Activated T-cell treated with anti-CD3 and anti-CD28 coated beads, Interleukin-2, amount 50 U/mL, for 72 hours (primary cell): ENCODE results near the gene FBLN7. TPM values are rescaled to one million over a fixed set of nuclear protein-coding genes. Genes with fewer than 3 reads are reported as not detected.

Experiments
- ATAC-seq, 2 donors: fragments of 150-1000 bp; cut with Tn5 transposase; replicated peaks in 1 of 2; 2 replicates each; pipeline ENCODE4 v1.10.0; 2021; ENCODE audit warnings: moderate library complexity in 2 of 2, mild to moderate bottlenecking in 1 of 2
- DNase-seq, 2 donors: peaks; one replicate each; pipeline ENCODE4 v3.0.0; 2021 to 2022; ENCODE audit warnings: mixed read lengths in 1 of 2
- H3K27ac Mint-ChIP-seq: one replicate; pipeline ENCODE4 v1.8.0; 2022; ENCODE audit warnings: mild to moderate bottlenecking, moderate library complexity, mixed read lengths
- H3K27me3 Mint-ChIP-seq: one replicate; pipeline ENCODE4 v1.8.0; 2022; ENCODE audit warnings: low read depth, mixed read lengths
- H3K36me3 Mint-ChIP-seq, 2 donors: one replicate each; pipeline ENCODE4 v1.8.0; 2022; ENCODE audit warnings: mixed read lengths in 2 of 2, mild to moderate bottlenecking in 1 of 2; ENCODE audit not compliant: insufficient read depth in 2 of 2
- H3K4me1 Mint-ChIP-seq: one replicate; pipeline ENCODE4 v1.8.0; 2022; ENCODE audit warnings: low read depth, mixed read lengths
- H3K4me3 Mint-ChIP-seq, 2 donors: one replicate each; pipeline ENCODE4 v1.8.0; 2022; ENCODE audit warnings: mild to moderate bottlenecking in 2 of 2, mixed read lengths in 2 of 2, moderate library complexity in 2 of 2
- H3K9me3 Mint-ChIP-seq, 2 donors: one replicate each; pipeline ENCODE4 v1.8.0; 2022; ENCODE audit warnings: mixed read lengths in 2 of 2
- total RNA-seq, 2 donors: library from RNA; stranded (reverse); gene quantifications; one replicate each; pipeline ENCODE4 v1.2.3, GENCODE V29; 2022

The FBLN7 gene
- total RNA-seq, 2 donors from 2014 or later: 22.3 to 30.6 TPM

DNA sequence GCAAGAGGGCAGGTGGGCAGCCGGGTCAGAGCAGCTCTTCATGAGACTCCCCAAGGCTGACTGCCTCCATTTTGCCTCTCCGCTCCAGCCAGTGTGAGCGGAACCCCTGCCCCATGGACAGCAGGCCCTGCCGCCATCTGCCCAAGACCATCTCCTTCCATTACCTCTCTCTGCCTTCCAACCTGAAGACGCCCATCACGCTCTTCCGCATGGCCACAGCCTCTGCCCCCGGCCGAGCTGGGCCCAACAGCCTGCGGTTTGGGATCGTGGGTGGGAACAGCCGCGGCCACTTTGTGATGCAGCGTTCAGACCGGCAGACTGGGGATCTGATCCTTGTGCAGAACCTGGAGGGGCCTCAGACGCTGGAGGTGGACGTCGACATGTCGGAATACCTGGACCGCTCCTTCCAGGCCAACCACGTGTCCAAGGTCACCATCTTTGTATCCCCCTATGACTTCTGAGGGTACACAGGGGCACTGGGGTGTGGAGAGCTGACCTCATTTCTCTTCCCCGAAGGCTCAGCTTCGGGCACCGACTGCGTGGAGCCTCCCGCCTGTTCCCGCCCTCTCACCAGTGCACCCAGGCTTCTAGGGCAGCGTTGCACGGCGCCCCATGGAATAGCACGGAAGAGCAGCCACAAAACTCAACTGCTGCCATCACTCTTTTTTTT lies 49.0 kb downstream of the FBLN7 start:
- Mint-ChIP-seq H3K27ac (peak overlapping the region; percentile 96), H3K9me3 (peaks cover 0 to 2% of the 10 kb centered on the region in 2 donors), H3K27me3 (no peaks in the 10 kb centered on the region), H3K4me3 (peak overlapping the region; percentile 73 to 76), H3K36me3 (peaks cover 3 to 4% of the 10 kb centered on the region in 2 donors), H3K4me1 (peaks cover 92% of the 10 kb centered on the region)
- DNase-seq (peak in 1 of 2 donors; percentile 21), ATAC-seq (no peak)

DNA sequence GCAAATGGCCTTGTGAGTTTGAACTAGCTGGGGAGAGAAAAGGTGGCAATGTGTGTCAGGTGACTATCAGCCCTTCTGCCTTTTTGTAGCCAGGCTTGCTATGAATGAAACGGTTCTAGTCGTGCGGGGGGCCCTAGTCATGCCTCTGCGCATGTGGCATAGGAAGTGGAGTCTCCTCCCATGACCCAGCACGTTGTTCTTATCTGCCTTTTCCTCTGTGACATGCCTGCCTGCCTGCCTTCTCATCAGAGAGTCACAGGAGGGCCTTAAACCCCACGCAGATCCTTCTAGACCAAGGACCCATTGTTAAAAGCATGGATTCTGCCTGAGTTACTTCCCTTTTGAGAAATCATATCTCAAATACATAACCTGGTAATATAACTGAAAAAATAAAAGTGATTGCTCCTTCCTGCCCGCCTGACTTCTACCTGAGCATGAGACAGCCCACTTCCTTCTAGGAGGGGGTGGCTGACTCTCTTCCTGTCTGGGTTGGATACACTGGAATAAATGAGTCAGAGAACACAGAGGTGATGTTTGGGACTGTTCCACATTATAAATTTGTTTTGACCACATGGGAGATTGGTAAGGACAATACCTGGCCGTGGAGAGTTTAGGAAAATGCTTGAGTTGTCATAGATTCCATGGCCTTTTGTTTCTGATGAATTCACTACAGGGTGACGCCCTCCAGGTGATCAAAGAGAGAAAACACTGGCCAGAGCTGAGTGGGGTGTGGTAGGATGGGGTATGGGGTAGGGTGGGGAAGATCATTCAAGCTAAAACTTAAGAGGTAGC lies 49.8 kb downstream of the FBLN7 start:
- peak overlapping the region; percentile 73 to 76 for H3K4me3 Mint-ChIP-seq
- ATAC-seq (peak; percentile 85 to 87), DNase-seq (peak; percentile 77 to 82)
- peak overlapping the region; percentile 96 for H3K27ac Mint-ChIP-seq
- H3K4me1 Mint-ChIP-seq: peaks cover 91% of the 10 kb centered on the region
- no peaks in the 10 kb centered on the region for H3K27me3 Mint-ChIP-seq
- H3K9me3 Mint-ChIP-seq: peaks cover 0 to 2% of the 10 kb centered on the region in 2 donors
- peaks cover 4 to 5% of the 10 kb centered on the region in 2 donors for H3K36me3 Mint-ChIP-seq

DNA sequence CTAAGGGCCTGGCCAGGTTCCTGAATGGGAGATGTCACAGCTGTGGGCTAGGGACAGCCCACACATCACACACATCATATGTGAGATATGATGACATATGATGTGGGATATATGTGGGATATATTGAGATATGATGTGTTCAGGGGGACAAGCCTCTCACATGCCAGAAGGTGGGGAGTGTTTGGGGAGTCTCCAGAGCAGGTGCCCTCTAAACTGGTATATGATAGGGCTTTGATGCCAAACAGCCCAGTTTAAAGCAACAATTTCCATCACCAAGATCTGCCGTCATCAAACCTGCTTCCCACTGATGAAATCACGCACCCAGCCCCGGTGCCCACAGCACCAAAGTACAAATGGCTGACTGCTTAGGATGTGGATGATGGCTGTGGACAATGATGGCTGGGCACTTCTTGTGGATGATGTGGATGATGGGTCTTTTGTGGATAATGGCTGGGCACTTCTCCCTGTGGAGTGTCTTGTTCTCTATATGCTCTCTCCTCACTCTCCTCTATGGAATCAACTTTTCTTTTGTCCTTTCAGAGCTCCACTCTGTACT lies 50.9 kb downstream of the FBLN7 start:
- Mint-ChIP-seq H3K27ac (peak overlapping the region; percentile 96), H3K4me3 (peak overlapping the region; percentile 73 to 76), H3K9me3 (peaks cover 0 to 2% of the 10 kb centered on the region in 2 donors), H3K27me3 (no peaks in the 10 kb centered on the region), H3K4me1 (peaks cover 88% of the 10 kb centered on the region), H3K36me3 (peaks cover 4 to 5% of the 10 kb centered on the region in 2 donors)
- DNase-seq (peak in 1 of 2 donors; percentile 10), ATAC-seq (peak; percentile 11 to 12)

DNA sequence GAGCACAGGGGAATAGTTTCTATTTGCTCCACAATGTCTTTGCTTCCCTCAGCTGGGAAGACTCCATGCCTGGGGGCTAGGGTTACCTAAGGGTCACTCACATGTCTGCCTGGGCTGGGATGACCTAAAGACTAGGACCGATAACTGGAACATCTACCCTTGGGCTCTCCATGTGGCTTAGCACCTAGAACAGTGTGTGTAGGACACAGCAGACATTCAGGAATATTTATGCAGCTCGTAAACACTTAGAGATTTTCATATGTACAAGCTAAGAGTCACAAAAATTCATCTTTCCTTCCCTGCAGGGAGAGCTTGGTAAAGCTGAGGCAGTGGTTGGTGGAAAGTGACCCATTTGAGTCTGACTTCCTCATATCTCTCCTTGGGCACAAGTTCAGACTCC lies 55.8 kb downstream of the FBLN7 start:
- H3K27ac Mint-ChIP-seq: peak overlapping the region; percentile 43
- H3K4me3 Mint-ChIP-seq: peak overlapping the region in 1 of 2 donors; percentile 45
- H3K27me3 Mint-ChIP-seq: no peaks in the 10 kb centered on the region
- DNase-seq: no peak
- H3K4me1 Mint-ChIP-seq: peaks cover 61% of the 10 kb centered on the region
- peaks cover 0 to 7% of the 10 kb centered on the region in 2 donors for H3K36me3 Mint-ChIP-seq
- no peaks in the 10 kb centered on the region for H3K9me3 Mint-ChIP-seq
- no peak for ATAC-seq

DNA sequence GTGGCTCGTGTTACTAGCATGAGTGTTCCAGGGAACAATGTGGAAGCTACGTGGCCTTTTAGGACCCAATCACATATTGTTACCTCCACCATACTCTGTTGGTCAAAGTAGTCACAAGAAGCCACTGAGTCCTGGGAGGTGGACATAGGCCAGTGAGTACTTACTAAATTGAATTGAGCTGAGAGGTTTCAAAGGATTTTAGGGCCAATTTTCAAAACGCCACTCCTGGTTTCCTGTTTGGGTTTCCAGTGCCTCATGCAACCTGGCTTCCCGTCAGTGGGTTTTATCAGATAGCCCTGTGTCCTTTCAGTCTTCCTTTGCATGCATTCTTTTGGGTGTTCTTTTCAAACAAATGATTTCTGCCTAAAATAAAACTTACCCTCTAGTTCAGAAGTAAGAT lies 56.3 kb downstream of the FBLN7 start:
- Mint-ChIP-seq H3K4me1 (peaks cover 61% of the 10 kb centered on the region), H3K27me3 (no peaks in the 10 kb centered on the region), H3K4me3 (peak overlapping the region in 1 of 2 donors; percentile 45), H3K9me3 (peaks cover 2% of the 10 kb centered on the region in 2 donors), H3K27ac (peak overlapping the region; percentile 43), H3K36me3 (peaks cover 2 to 7% of the 10 kb centered on the region in 2 donors)
- no peak for ATAC-seq
- DNase-seq: no peak

DNA sequence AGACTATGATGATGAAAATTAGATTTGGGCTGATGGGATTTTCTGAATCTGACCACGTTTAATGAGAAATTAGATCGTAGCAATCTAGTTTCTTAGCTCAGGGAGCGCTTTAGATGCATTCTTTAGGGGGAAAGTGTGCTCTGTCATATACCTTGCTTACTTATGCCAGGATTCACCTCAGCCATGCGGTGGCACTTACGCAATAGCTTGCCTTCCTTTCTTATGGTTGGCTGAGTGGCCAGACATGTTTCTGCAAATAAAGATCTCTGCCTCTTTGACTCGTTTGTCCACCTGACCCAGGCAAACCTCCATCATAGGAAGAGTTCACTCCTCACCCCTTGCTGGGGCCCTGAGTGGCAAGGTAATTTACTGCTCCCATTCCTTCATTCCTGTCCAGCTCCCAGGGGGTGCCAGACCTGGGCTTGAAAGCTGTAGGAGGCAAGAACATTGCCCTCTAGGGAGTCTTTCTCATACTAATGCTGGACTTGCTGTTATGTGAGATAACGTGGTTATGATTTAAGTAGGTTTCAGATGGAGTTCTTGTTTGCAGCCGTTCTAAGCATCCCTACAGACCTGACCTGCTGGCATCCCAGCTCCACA lies 57.1 kb downstream of the FBLN7 start:
- ATAC-seq (no peak), DNase-seq (no peak)
- Mint-ChIP-seq H3K4me1 (peaks cover 56% of the 10 kb centered on the region), H3K9me3 (peaks cover 2 to 3% of the 10 kb centered on the region in 2 donors), H3K27me3 (no peaks in the 10 kb centered on the region), H3K36me3 (peaks cover 2 to 11% of the 10 kb centered on the region in 2 donors), H3K27ac (no peak overlapping the region), H3K4me3 (peak overlapping the region in 1 of 2 donors; percentile 36)

DNA sequence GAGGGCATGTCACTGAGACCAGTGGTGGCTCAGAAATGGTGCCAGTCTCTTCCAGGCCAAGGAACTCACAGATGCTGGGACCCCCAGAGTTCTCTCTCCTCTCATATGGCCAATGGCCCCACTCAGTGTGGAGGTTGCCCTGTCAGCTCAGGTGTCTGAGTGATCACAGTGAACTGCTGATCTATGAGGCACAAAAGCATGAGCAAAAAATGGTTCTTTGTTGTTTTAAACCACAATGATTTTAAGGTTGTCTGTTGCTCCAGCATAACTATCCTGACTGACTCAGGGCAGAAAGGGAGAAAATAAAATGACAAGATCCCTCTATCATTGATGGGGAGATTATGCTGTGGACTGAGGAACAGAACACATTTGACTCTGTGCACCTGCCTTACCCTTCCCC lies 57.8 kb downstream of the FBLN7 start:
- ATAC-seq: peak in 1 of 2 donors; percentile 26
- H3K9me3 Mint-ChIP-seq: peaks cover 2 to 3% of the 10 kb centered on the region in 2 donors
- H3K4me1 Mint-ChIP-seq: peaks cover 49% of the 10 kb centered on the region
- H3K27me3 Mint-ChIP-seq: no peaks in the 10 kb centered on the region
- DNase-seq: no peak
- H3K4me3 Mint-ChIP-seq: no peak overlapping the region
- H3K27ac Mint-ChIP-seq: no peak overlapping the region
- peaks cover 2 to 11% of the 10 kb centered on the region in 2 donors for H3K36me3 Mint-ChIP-seq

DNA sequence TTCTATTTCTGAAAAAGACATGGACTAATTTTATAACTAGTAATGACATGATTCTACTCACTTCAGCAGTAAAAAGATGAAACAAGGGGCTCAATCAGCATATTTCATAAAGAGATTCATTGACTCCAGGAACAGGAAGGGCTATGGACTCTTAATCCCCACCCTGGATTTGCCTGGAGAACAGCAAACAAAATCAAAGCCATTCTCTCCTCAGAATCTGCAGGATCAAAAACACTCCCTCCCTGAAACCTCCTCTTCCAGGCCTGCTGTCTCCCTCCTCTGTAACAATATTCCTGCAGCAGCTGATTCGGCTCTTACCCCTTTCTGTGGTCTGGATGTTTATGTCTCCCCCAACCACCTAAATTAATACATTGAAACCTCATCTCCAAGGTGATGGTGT lies 59.7 kb downstream of the FBLN7 start:
- Mint-ChIP-seq H3K4me3 (no peak overlapping the region), H3K27me3 (no peaks in the 10 kb centered on the region), H3K36me3 (peaks cover 5 to 17% of the 10 kb centered on the region in 2 donors), H3K9me3 (peaks cover 2 to 3% of the 10 kb centered on the region in 2 donors), H3K27ac (no peak overlapping the region), H3K4me1 (peaks cover 33% of the 10 kb centered on the region)
- DNase-seq (no peak), ATAC-seq (no peak)

DNA sequence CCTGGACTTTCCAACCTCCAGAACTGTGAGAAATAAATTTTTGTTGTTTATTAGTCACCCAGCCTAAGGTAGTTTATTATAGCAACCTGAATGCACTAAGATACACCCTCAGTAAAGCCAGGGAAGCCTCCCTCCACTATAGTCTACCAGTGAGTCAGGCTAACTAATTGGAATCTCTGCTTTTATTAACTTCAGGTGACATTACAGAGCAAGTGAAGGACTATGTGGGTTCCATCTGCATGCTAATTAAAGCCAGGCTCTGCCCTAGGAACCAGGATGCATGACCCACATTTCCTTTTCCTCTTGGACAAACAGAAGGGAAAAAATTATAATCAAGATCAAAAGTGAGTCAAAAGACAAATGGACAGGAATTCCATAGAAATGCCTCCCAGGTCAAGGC lies 60.6 kb downstream of the FBLN7 start:
- Mint-ChIP-seq H3K4me1 (peaks cover 28% of the 10 kb centered on the region), H3K36me3 (peaks cover 12 to 26% of the 10 kb centered on the region in 2 donors), H3K9me3 (peaks cover 4 to 6% of the 10 kb centered on the region in 2 donors), H3K4me3 (no peak overlapping the region), H3K27me3 (no peaks in the 10 kb centered on the region), H3K27ac (no peak overlapping the region)
- ATAC-seq: no peak
- DNase-seq: no peak

DNA sequence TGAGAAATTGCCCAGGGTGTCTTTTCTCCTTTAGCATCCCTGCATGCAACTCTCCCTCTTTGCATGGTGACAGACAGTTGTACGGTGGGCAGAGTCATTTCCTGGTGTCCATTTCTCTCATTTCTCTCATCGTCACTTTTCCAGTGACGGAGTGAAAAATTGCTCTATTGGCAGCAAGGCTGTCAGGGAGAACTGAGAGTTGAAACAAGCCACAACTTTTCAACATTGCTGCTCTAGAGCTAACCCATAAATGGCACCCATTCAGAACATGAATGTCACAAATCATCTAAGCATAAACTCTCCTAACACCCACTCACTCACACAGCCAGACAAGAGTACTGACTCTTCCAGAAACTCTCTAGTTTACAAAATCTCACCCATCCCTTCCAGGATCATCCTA lies 61.0 kb downstream of the FBLN7 start:
- H3K4me1 Mint-ChIP-seq: peaks cover 24% of the 10 kb centered on the region
- no peak overlapping the region for H3K4me3 Mint-ChIP-seq
- H3K27me3 Mint-ChIP-seq: no peaks in the 10 kb centered on the region
- no peak for DNase-seq
- H3K36me3 Mint-ChIP-seq: peaks cover 13 to 29% of the 10 kb centered on the region in 2 donors
- H3K9me3 Mint-ChIP-seq: peaks cover 5 to 8% of the 10 kb centered on the region in 2 donors
- H3K27ac Mint-ChIP-seq: no peak overlapping the region
- peak; percentile 43 to 67 for ATAC-seq

DNA sequence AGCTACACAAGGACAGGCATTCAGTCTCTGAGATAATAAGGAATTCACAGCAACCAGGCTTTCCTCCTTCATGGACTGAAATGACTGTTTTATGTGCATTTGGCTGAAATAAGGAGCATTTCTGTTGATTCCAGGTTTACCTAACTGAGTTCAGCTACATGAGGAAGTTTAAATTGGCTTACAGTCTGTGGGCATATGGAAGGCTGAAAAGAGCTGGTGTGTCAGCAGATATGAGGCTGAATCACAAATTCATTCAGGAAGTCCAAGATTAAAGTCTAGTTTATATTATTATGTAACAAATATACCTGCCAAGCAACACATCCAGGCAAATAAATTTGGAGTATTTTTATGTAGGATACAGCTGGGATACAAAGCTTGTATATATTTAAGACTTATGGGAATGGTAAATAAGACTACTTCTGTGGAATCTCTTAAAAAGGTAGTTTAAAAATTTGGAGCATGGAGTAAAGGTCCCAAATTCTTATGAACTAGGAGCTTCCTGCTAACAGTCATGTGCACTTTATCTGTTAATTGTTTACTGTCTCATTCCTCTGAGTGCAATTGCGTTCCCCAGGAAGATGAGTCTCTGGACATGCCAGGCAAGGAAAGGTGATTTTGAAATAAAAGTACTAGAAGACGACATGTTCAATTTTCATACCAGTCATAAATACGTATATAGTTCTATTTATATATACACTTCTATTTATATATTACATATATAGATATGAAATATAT lies 63.7 kb downstream of the FBLN7 start:
- no peak for DNase-seq
- Mint-ChIP-seq H3K27me3 (no peaks in the 10 kb centered on the region), H3K4me1 (peaks cover 11% of the 10 kb centered on the region), H3K4me3 (no peak overlapping the region), H3K36me3 (peaks cover 17 to 30% of the 10 kb centered on the region in 2 donors), H3K9me3 (peaks cover 9 to 11% of the 10 kb centered on the region in 2 donors), H3K27ac (no peak overlapping the region)
- no peak for ATAC-seq

DNA sequence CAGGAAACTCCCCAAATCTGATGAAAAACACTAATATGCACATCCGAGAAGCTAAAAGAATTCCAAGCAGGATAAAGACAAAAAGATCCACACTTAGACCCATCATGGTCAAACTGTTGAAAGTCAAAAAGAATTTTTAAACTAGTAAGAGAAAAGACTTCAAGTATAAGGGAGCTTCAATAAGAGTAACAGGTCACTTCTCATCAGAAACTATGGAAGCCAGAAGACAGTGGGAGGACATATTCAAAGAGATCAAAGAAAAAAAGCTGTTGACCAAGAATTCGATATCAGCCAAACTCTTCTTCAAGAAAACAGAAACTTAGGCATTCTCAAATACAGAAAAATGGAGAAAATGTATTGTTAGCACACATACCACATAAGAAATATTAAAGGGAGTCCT lies 66.2 kb downstream of the FBLN7 start:
- H3K9me3 Mint-ChIP-seq: peaks cover 10% of the 10 kb centered on the region in 2 donors
- DNase-seq: no peak
- no peaks in the 10 kb centered on the region for H3K27me3 Mint-ChIP-seq
- ATAC-seq: no peak
- H3K27ac Mint-ChIP-seq: no peak overlapping the region
- H3K36me3 Mint-ChIP-seq: peaks cover 16 to 28% of the 10 kb centered on the region in 2 donors
- peaks cover 4% of the 10 kb centered on the region for H3K4me1 Mint-ChIP-seq
- no peak overlapping the region for H3K4me3 Mint-ChIP-seq
